K562 (cell line): ENCODE measurements around the gene TMEM87A. TPM values are rescaled to one million over a fixed set of nuclear protein-coding genes. Genes with fewer than 3 reads are reported as not detected.

Source experiments
- CBX3 ChIP-seq, 2 experiments: IDR thresholded peaks; 1 replicate in 1 of 2; 2 replicates in 1 of 2; pipeline ENCODE4 v1.6.1; 2012; ENCODE audit warnings: inconsistent platforms in 2 of 2, low read length in 2 of 2, borderline replicate concordance in 1 of 2, control low read depth in 1 of 2
- CHD7 ChIP-seq: fragments of 200-600 bp; sonication (generic); IDR thresholded peaks from one replicate; pipeline ENCODE4 v1.6.1; 2012; ENCODE audit warnings: mild to moderate bottlenecking, low read depth, low read length, inconsistent platforms
- GTF2F1 ChIP-seq: IDR thresholded peaks from 2 replicates; pipeline ENCODE4 v1.6.1; 2011; ENCODE audit warnings: low read depth, low read length, improper control_type of control experiment
- NELFE ChIP-seq: IDR thresholded peaks from 2 replicates; pipeline ENCODE4 v1.6.1; 2011; ENCODE audit warnings: mild to moderate bottlenecking; ENCODE audit not compliant: insufficient read depth, insufficient read length
- TEAD4 ChIP-seq, 2 experiments: sonication (generic) in 1 of 2; formaldehyde crosslinking in 1 of 2; IDR thresholded peaks; 2 replicates each; pipeline versions ENCODE4 v1.6.1 to v1.8.0; 2012 to 2022; ENCODE audit warnings: borderline replicate concordance in 1 of 2, inconsistent platforms in 1 of 2, low read length in 1 of 2, mild to moderate bottlenecking in 1 of 2, missing genetic modification reagents in 1 of 2
- ZNF146 ChIP-seq: IDR thresholded peaks from one replicate; pipeline ENCODE4 v1.6.1; 2018; ENCODE audit warnings: missing compliant biosample characterization; ENCODE audit not compliant: unreplicated experiment
- polyA plus RNA-seq, 8 experiments: library from polyadenylated mRNA; depleted of rRNA in 4 of 8; stranded (reverse) in 5 of 8; unstranded in 3 of 8; fragments of >200 nt; fragmentation: Nextera tagmentation in 2 of 8; fragmentation: Illumina TruSeq in 1 of 8; extraction: Ambion mirVana in 2 of 8; extraction: Trizol in 1 of 8; gene quantifications; 2 replicates each; pipeline versions ENCODE4 v1.2.1 to v1.2.3, GENCODE V29; 2011 to 2014; ENCODE audit warnings: inconsistent platforms in 1 of 8, missing spikeins in 1 of 8
- total RNA-seq, 7 experiments: library from RNA; depleted of rRNA in 6 of 7; stranded (reverse); fragments of >200 nt in 6 of 7; fragmentation: Illumina TruSeq in 2 of 7; extraction: Trizol in 2 of 7; gene quantifications; 2 replicates each; pipeline versions ENCODE4 v1.2.1 to v1.2.3, GENCODE V29; 2011 to 2021; ENCODE audit warnings: low replicate concordance in 1 of 7
- TF ChIP-seq, protein P1 (sequence below): fragments of 450-650 bp; IDR thresholded peaks from 2 replicates; pipeline ENCODE4 v1.6.1; 2016; ENCODE audit warnings: mild to moderate bottlenecking

Gene TMEM87A
- total and polyA plus RNA-seq, 9 of the 15 experiments (the other 6 are each of a cell fraction or from before 2014, with no cell fraction given) = 16.6 to 43.3 (median 29.6) TPM

GRCh38 chr15:42185801-42186200 is 87.4 kb downstream of the TMEM87A start (continued):
- TF ChIP-seq, protein P1, sequence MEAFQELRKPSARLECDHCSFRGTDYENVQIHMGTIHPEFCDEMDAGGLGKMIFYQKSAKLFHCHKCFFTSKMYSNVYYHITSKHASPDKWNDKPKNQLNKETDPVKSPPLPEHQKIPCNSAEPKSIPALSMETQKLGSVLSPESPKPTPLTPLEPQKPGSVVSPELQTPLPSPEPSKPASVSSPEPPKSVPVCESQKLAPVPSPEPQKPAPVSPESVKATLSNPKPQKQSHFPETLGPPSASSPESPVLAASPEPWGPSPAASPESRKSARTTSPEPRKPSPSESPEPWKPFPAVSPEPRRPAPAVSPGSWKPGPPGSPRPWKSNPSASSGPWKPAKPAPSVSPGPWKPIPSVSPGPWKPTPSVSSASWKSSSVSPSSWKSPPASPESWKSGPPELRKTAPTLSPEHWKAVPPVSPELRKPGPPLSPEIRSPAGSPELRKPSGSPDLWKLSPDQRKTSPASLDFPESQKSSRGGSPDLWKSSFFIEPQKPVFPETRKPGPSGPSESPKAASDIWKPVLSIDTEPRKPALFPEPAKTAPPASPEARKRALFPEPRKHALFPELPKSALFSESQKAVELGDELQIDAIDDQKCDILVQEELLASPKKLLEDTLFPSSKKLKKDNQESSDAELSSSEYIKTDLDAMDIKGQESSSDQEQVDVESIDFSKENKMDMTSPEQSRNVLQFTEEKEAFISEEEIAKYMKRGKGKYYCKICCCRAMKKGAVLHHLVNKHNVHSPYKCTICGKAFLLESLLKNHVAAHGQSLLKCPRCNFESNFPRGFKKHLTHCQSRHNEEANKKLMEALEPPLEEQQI = no peak
- TF ChIP-seq ZNF146 (CRISPR knock-in tag) = no peak
- no peak for TF ChIP-seq GTF2F1
- no peak for TF ChIP-seq CBX3 (IDR thresholded peaks at IDR 0.05; ENCODE audit: borderline replicate concordance in 1 of 2, low read length in 2 of 2)
- TF ChIP-seq NELFE = no peak
- no peak for TF ChIP-seq TEAD4 (IDR thresholded peaks at IDR 0.05; ENCODE audit: low read length)
- no peak for TF ChIP-seq TEAD4 (CRISPR knock-in tag; IDR thresholded peaks at IDR 0.05; ENCODE audit: borderline replicate concordance)
- no peak for TF ChIP-seq CHD7
